HepG2 (cell line): ENCODE results near the gene PLPP3. TPM values are rescaled to one million over a fixed set of nuclear protein-coding genes. Genes with fewer than 3 reads are reported as not detected.

Experiments
- ASH2L ChIP-seq: fragments of 300-600, 200-600 bp; sonication (generic); IDR thresholded peaks from 2 replicates; pipeline ENCODE4 v1.7.0; 2017; ENCODE audit warnings: low read depth, mild to moderate bottlenecking, moderate library complexity, mixed read lengths, low read length; ENCODE audit not compliant: insufficient read length
- BCL6 ChIP-seq: IDR thresholded peaks from 2 replicates; pipeline ENCODE4 v1.6.1; 2016; ENCODE audit warnings: missing genetic modification reagents, missing compliant biosample characterization
- CREM ChIP-seq, 2 experiments: sonication (generic) in 1 of 2; formaldehyde crosslinking in 1 of 2; IDR thresholded peaks; 2 replicates each; pipeline versions ENCODE4 v1.4.0 to v1.6.1; 2016 to 2020; ENCODE audit warnings: antibody characterized with exemption in 1 of 2, mild to moderate bottlenecking in 1 of 2, missing genetic modification reagents in 1 of 2
- GATAD1 ChIP-seq: IDR thresholded peaks from 2 replicates; pipeline ENCODE4 v1.6.1; 2016; ENCODE audit warnings: missing genetic modification reagents, missing compliant biosample characterization
- GMEB1 ChIP-seq: sonication (generic); formaldehyde crosslinking; IDR thresholded peaks from 2 replicates; pipeline ENCODE4 v1.5.1; 2020; ENCODE audit warnings: missing genetic modification reagents, mild to moderate bottlenecking, borderline replicate concordance
- HIC2 ChIP-seq: sonication (generic); formaldehyde crosslinking; IDR thresholded peaks from 2 replicates; pipeline ENCODE4 v1.9.0; 2022; ENCODE audit warnings: low read depth, missing genetic modification reagents
- JDP2 ChIP-seq: sonication (generic); formaldehyde crosslinking; IDR thresholded peaks from 2 replicates; pipeline ENCODE4 v1.8.1; 2022; ENCODE audit warnings: missing genetic modification reagents, borderline replicate concordance
- NCOR1 ChIP-seq: fragments of 200-600 bp; sonication (generic); IDR thresholded peaks from 2 replicates; pipeline ENCODE4 v1.7.0; 2017; ENCODE audit warnings: antibody characterized with exemption, low read length, borderline replicate concordance
- NFIB ChIP-seq: sonication (generic); formaldehyde crosslinking; IDR thresholded peaks from 2 replicates; pipeline ENCODE4 v1.9.0; 2021; ENCODE audit warnings: missing genetic modification reagents, mild to moderate bottlenecking, borderline replicate concordance
- NR2C2 ChIP-seq: sonication (generic); formaldehyde crosslinking; IDR thresholded peaks from 2 replicates; pipeline ENCODE4 v1.4.0; 2020; ENCODE audit warnings: missing genetic modification reagents, mild to moderate bottlenecking, moderate library complexity, borderline replicate concordance
- NR2F6 ChIP-seq, 2 experiments: IDR thresholded peaks; 2 replicates each; pipeline ENCODE4 v1.6.1; 2016; ENCODE audit warnings: antibody characterized with exemption in 1 of 2, mild to moderate bottlenecking in 1 of 2
- PHF21A ChIP-seq: sonication (generic); formaldehyde crosslinking; IDR thresholded peaks from 2 replicates; pipeline ENCODE4 v1.5.0; 2020; ENCODE audit warnings: mild to moderate bottlenecking, missing genetic modification reagents
- PHF8 ChIP-seq: sonication (generic); formaldehyde crosslinking; IDR thresholded peaks from 2 replicates; pipeline ENCODE4 v1.5.0; 2020; ENCODE audit warnings: missing genetic modification reagents
- PLRG1 ChIP-seq: fragments of 450-650 bp; conservative IDR thresholded peaks from 2 replicates; pipeline ENCODE4 v1.6.1; 2016
- RARG ChIP-seq: sonication (generic); formaldehyde crosslinking; IDR thresholded peaks from 2 replicates; pipeline ENCODE4 v1.4.0; 2020; ENCODE audit warnings: low read depth, mild to moderate bottlenecking, missing genetic modification reagents
- SP2 ChIP-seq: sonication (generic); formaldehyde crosslinking; IDR thresholded peaks from 2 replicates; pipeline ENCODE4 v1.5.1; 2020; ENCODE audit warnings: mild to moderate bottlenecking, missing genetic modification reagents
- SRSF4 ChIP-seq: fragments of 200-400 bp; formaldehyde crosslinking; IDR thresholded peaks from one replicate; pipeline ENCODE4 v1.6.1; 2018; ENCODE audit warnings: mild to moderate bottlenecking, low read depth, low read length, moderate library complexity; ENCODE audit not compliant: poor library complexity, severe bottlenecking
- TAF15 ChIP-seq: fragments of 200-400 bp; formaldehyde crosslinking; IDR thresholded peaks from one replicate; pipeline ENCODE4 v1.6.1; 2018; ENCODE audit warnings: mild to moderate bottlenecking, low read depth, low read length; ENCODE audit not compliant: poor library complexity, severe bottlenecking
- TFAP4 ChIP-seq: sonication (generic); IDR thresholded peaks from 2 replicates; pipeline ENCODE4 v1.6.1; 2016; ENCODE audit warnings: low read depth, borderline replicate concordance
- ZBTB21 ChIP-seq: sonication (generic); formaldehyde crosslinking; IDR thresholded peaks from 2 replicates; pipeline ENCODE4 v1.4.0; 2020; ENCODE audit warnings: missing genetic modification reagents
- ZMYM3 ChIP-seq: sonication (generic); formaldehyde crosslinking; IDR thresholded peaks from 2 replicates; pipeline ENCODE4 v1.5.1; 2020; ENCODE audit warnings: mild to moderate bottlenecking, missing genetic modification reagents
- ZMYM4 ChIP-seq: sonication (generic); formaldehyde crosslinking; IDR thresholded peaks from 2 replicates; pipeline ENCODE4 v1.8.1; 2023; ENCODE audit warnings: mild to moderate bottlenecking, missing genetic modification reagents
- ZNF275 ChIP-seq: sonication (generic); formaldehyde crosslinking; IDR thresholded peaks from 2 replicates; pipeline ENCODE4 v1.8.0; 2022; ENCODE audit warnings: missing genetic modification reagents, mild to moderate bottlenecking, inconsistent platforms, borderline replicate concordance
- ZNF317 ChIP-seq: sonication (generic); formaldehyde crosslinking; IDR thresholded peaks from 2 replicates; pipeline ENCODE4 v1.5.0; 2020; ENCODE audit warnings: mild to moderate bottlenecking, missing genetic modification reagents
- ZNF766 ChIP-seq: sonication (generic); formaldehyde crosslinking; IDR thresholded peaks from 2 replicates; pipeline ENCODE4 v1.5.0; 2020; ENCODE audit warnings: missing genetic modification reagents, borderline replicate concordance
- ZNF773 ChIP-seq: sonication (generic); formaldehyde crosslinking; IDR thresholded peaks from 2 replicates; pipeline ENCODE4 v1.4.0; 2020; ENCODE audit warnings: missing genetic modification reagents, borderline replicate concordance
- polyA plus RNA-seq, 8 experiments: library from polyadenylated mRNA; depleted of rRNA in 3 of 8; stranded (reverse) in 7 of 8; unstranded in 1 of 8; fragments of >200 nt; fragmentation: Illumina TruSeq in 4 of 8; extraction: Trizol in 4 of 8; gene quantifications; 2 replicates each; pipeline versions ENCODE4 v1.2.1 to v1.2.3, GENCODE V29; 2011 to 2016; ENCODE audit warnings: low read depth in 4 of 8, missing spikeins in 1 of 8, mixed read lengths in 1 of 8; ENCODE audit not compliant: insufficient read depth in 1 of 8
- total RNA-seq, 5 experiments: library from RNA; depleted of rRNA; stranded (reverse); fragments of >200 nt; fragmentation: Illumina TruSeq; extraction: Trizol; gene quantifications; 2 replicates each; pipeline ENCODE4 v1.2.3, GENCODE V29; 2016; ENCODE audit warnings: low read depth in 1 of 5

PLPP3 gene
- total and polyA plus RNA-seq, 2 of the 13 experiments (the other 11 are each of a cell fraction or from before 2014, with no cell fraction given), result 49.7 to 65.8 TPM

GRCh38 chr1:56494306-56494705 is 85.1 kb downstream of the PLPP3 start (continued):
- no peak for TF ChIP-seq ZNF275 (CRISPR knock-in tag)
- no peak for TF ChIP-seq SP2
- no peak for TF ChIP-seq RARG (CRISPR knock-in tag)
- no peak for TF ChIP-seq TAF15
- no peak for TF ChIP-seq NFIB (CRISPR knock-in tag)
- TF ChIP-seq SRSF4, result no peak
- TF ChIP-seq ZMYM4, result peak; percentile 84
- peak; percentile 91 for TF ChIP-seq NCOR1
- TF ChIP-seq NR2C2 (CRISPR knock-in tag), result peak; percentile 49; the same call in 1 of the 2 replicates
- TF ChIP-seq JDP2, result no peak
- peak; percentile 78 for TF ChIP-seq ZMYM3
- TF ChIP-seq GATAD1, result peak; percentile 57; the same call in 1 of the 2 replicates
- TF ChIP-seq PHF21A (CRISPR knock-in tag), result peak; percentile 94
- TF ChIP-seq ASH2L, result peak; percentile 94
- TF ChIP-seq ZBTB21 (CRISPR knock-in tag), result no peak
- 0 out of 2 replicates have a peak, but pooled peaks have one; percentile 34 for TF ChIP-seq PHF8 (CRISPR knock-in tag)
- no peak for TF ChIP-seq PLRG1
- TF ChIP-seq GMEB1, result peak; percentile 30; the same call in 1 of the 2 replicates
- peak; percentile 91 for TF ChIP-seq BCL6 (CRISPR knock-in tag)
- no peak for TF ChIP-seq ZNF317 (CRISPR knock-in tag)
- peak; percentile 52; the same call in 1 of the 2 replicates for TF ChIP-seq TFAP4
- peak; percentile 93 for TF ChIP-seq CREM (IDR thresholded peaks at IDR 0.05)
- TF ChIP-seq CREM (CRISPR knock-in tag; IDR thresholded peaks at IDR 0.05), result no peak
- peak; percentile 88 for TF ChIP-seq NR2F6 (IDR thresholded peaks at IDR 0.05)
- TF ChIP-seq NR2F6 (CRISPR knock-in tag; IDR thresholded peaks at IDR 0.05), result peak; percentile 83
- peak; percentile 73; the same call in 1 of the 2 replicates for TF ChIP-seq ZNF766 (CRISPR knock-in tag)
- peak; percentile 26; the same call in 1 of the 2 replicates for TF ChIP-seq HIC2 (CRISPR knock-in tag)
- TF ChIP-seq ZNF773 (CRISPR knock-in tag), result no peak
